ENCODE results near the gene SLC29A4. TPM values are rescaled to one million over a fixed set of nuclear protein-coding genes. Genes with fewer than 3 reads are reported as not detected.
"Not testable (repeated sequence)": the region's sequence is repeated elsewhere in the genome, so short reads cannot be mapped to it uniquely, and the experiment has no call there.

The SLC29A4 gene
- total and polyA plus RNA-seq, 2 donors (not counting 3 experiments of a cell fraction or from before 2014, with no cell fraction given) = 5.2 to 7.7 TPM

- DNase-seq (ENCODE audit: low read depth, low spot score); H3K36me3 ChIP-seq (ENCODE audit: control insufficient read depth in 2 of 2, extremely low read depth in 1 of 2, insufficient read depth in 2 of 2, low read length in 2 of 2); POLR2A ChIA-PET; H3K4me3 ChIP-seq (replicated peaks in 1 of 3; ENCODE audit: insufficient read depth in 1 of 3, low read depth in 1 of 3, low read length in 3 of 3); BruUV-seq (replicated peaks); H3K79me2 ChIP-seq (ENCODE audit: control insufficient read depth, insufficient read depth, low read length); H2AFZ ChIP-seq (ENCODE audit: low read depth, low read length); H3K27ac ChIP-seq (ENCODE audit: insufficient read depth, low read depth, low read length); intact Hi-C loops (cut with micrococcal nuclease); FAIRE-seq; H3K4me1 ChIP-seq (ENCODE audit: control insufficient read depth, extremely low read depth, insufficient read depth, low read length); H3K9me3 ChIP-seq (replicated peaks; ENCODE audit: control insufficient read depth, insufficient read depth, low read length); H4K20me1 ChIP-seq (replicated peaks; ENCODE audit: control insufficient read depth, extremely low read depth, insufficient read depth, low read length); H3K4me2 ChIP-seq (ENCODE audit: insufficient read depth, low read length); H3K9me1 ChIP-seq (replicated peaks; ENCODE audit: control insufficient read depth, extremely low read depth, insufficient read depth, low read length); H3K9ac ChIP-seq (replicated peaks; ENCODE audit: extremely low read depth, insufficient read depth, low read length); CTCF ChIA-PET; dilution Hi-C loops (cut with MboI; ENCODE audit: extremely low pct_ligation_motif_present, low sequenced_read_pairs); H3K27me3 ChIP-seq (ENCODE audit: control insufficient read depth in 2 of 2, insufficient read depth in 2 of 2, low read length in 2 of 2): not testable (repeated sequence)
Observed at GRCh38 chr7:5281598-5282500, 894 bp upstream of the SLC29A4 start.

- CTCF ChIA-PET = no interaction called here
- TF ChIP-seq POLR2A (IDR thresholded peaks at IDR 0.05; ENCODE audit: low read depth, low read length) (no peak), GATA2 (IDR thresholded peaks at IDR 0.05; ENCODE audit: insufficient read depth, insufficient read length, low read depth, low read length) (no peak), EZH2 (IDR thresholded peaks at IDR 0.05; ENCODE audit: borderline replicate concordance, low read depth, low read length, severe bottlenecking) (no peak), POLR2AphosphoS5 (IDR thresholded peaks at IDR 0.05; ENCODE audit: insufficient read depth, low read depth, low read length) (no peak), MAX (IDR thresholded peaks at IDR 0.05; ENCODE audit: insufficient read depth, insufficient read length) (no peak), FOS (IDR thresholded peaks at IDR 0.05; ENCODE audit: borderline replicate concordance, insufficient read depth, low read length) (no peak), JUN (IDR thresholded peaks at IDR 0.05; ENCODE audit: borderline replicate concordance, insufficient read depth, insufficient read length, low read depth) (no peak), MYC (IDR thresholded peaks at IDR 0.05; ENCODE audit: low read depth, low read length) (no peak), CTCF (IDR thresholded peaks at IDR 0.05; ENCODE audit: extremely low read depth in 1 of 2, insufficient read depth in 1 of 2, low read depth in 1 of 2, low read length in 2 of 2) (no peak)
Observed at GRCh38 chr7:5283421-5284303, 919 bp downstream of the SLC29A4 start.

More at GRCh38 chr7:5283421-5284303, 919 bp downstream of the SLC29A4 start:
- dilution Hi-C loops (cut with MboI; ENCODE audit: extremely low pct_ligation_motif_present, low sequenced_read_pairs) = no loop called here
- Histone ChIP-seq H3K4me3 (replicated peaks in 1 of 3; ENCODE audit: insufficient read depth in 1 of 3, low read depth in 1 of 3, low read length in 3 of 3) (peak overlapping the region in 1 of 3 experiments; percentile 39), H3K9ac (replicated peaks; ENCODE audit: extremely low read depth, insufficient read depth, low read length) (no peak overlapping the region), H3K9me3 (replicated peaks; ENCODE audit: control insufficient read depth, insufficient read depth, low read length) (no peaks in the 10 kb centered on the region), H3K36me3 (ENCODE audit: control insufficient read depth in 2 of 2, extremely low read depth in 1 of 2, insufficient read depth in 2 of 2, low read length in 2 of 2) (no peaks in the 10 kb centered on the region), H3K79me2 (ENCODE audit: control insufficient read depth, insufficient read depth, low read length) (no peaks in the 10 kb centered on the region), H3K9me1 (replicated peaks; ENCODE audit: control insufficient read depth, extremely low read depth, insufficient read depth, low read length) (no peaks in the 10 kb centered on the region), H3K4me2 (ENCODE audit: insufficient read depth, low read length) (no peak overlapping the region), H3K27ac (ENCODE audit: insufficient read depth, low read depth, low read length) (no peak overlapping the region), H3K27me3 (ENCODE audit: control insufficient read depth in 2 of 2, insufficient read depth in 2 of 2, low read length in 2 of 2) (no peaks in the 10 kb centered on the region), H3K4me1 (ENCODE audit: control insufficient read depth, extremely low read depth, insufficient read depth, low read length) (no peaks in the 10 kb centered on the region), H4K20me1 (replicated peaks; ENCODE audit: control insufficient read depth, extremely low read depth, insufficient read depth, low read length) (no peaks in the 10 kb centered on the region), H2AFZ (ENCODE audit: low read depth, low read length) (peak overlapping the region; percentile 11)
- POLR2A ChIA-PET = no interaction called here
- no TSS peak for BruUV-seq (replicated peaks)
- no peak for DNase-seq (ENCODE audit: low read depth, low spot score)
- intact Hi-C loops (cut with micrococcal nuclease) = no loop called here
- FAIRE-seq = no peak

Data from endothelial cell of umbilical vein (primary cell).